ENCODE measurements around the gene HTR6. TPM values are rescaled to one million over a fixed set of nuclear protein-coding genes. Genes with fewer than 3 reads are reported as not detected.

Gene HTR6
- total RNA-seq, 1 experiment from 2014 or later = 0.37 TPM

- Histone ChIP-seq H4K5ac (ENCODE audit: insufficient read length, low read depth, low read length) (no peak overlapping the region), H3T11ph (ENCODE audit: low read length) (no peak overlapping the region), H2AK5ac (ENCODE audit: insufficient read length, low read length) (no peak overlapping the region), H3K23me2 (ENCODE audit: insufficient read length, low read depth, low read length, poor library complexity, severe bottlenecking) (no peaks in the 10 kb centered on the region), H3K9me3 (ENCODE audit: control insufficient read depth, low read depth, low read length) (no peaks in the 10 kb centered on the region), H3K9ac (ENCODE audit: extremely low read depth, insufficient read length, low read length) (no peak overlapping the region), H2BK5ac (ENCODE audit: insufficient read length, low read length) (no peak overlapping the region), H3K79me2 (ENCODE audit: insufficient read depth, low read length) (no peaks in the 10 kb centered on the region), H4K8ac (replicated peaks; ENCODE audit: insufficient read length, low read depth, low read length) (no peak overlapping the region), H3K4ac (ENCODE audit: low read depth, low read length) (no peak overlapping the region), H3K27me3 (ENCODE audit: insufficient read depth, low read length) (peaks cover 18% of the 10 kb centered on the region; the same call in 1 of the 2 replicates), H2BK120ac (ENCODE audit: low read depth, low read length, poor library complexity, severe bottlenecking) (no peak overlapping the region), H3K14ac (ENCODE audit: insufficient read depth, low read length) (no peak overlapping the region), H3K18ac (ENCODE audit: insufficient read length, low read depth, low read length) (no peak overlapping the region), H3K4me2 (ENCODE audit: insufficient read depth, insufficient read length, low read length) (peak overlapping the region; percentile 27), H4K91ac (ENCODE audit: insufficient read length, low read depth, low read length) (no peak overlapping the region), H2BK20ac (ENCODE audit: low read depth, low read length, poor library complexity, severe bottlenecking) (no peak overlapping the region), H3K27ac (ENCODE audit: insufficient read length, low read depth, low read length) (no peak overlapping the region), H2BK15ac (ENCODE audit: low read depth, low read length) (no peak overlapping the region), H4K20me1 (ENCODE audit: control insufficient read depth, insufficient read depth, insufficient read length) (no peaks in the 10 kb centered on the region), H3K56ac (ENCODE audit: insufficient read length, low read depth, low read length) (no peak overlapping the region), H3K79me1 (ENCODE audit: insufficient read depth, low read depth, low read length, poor library complexity, severe bottlenecking) (no peaks in the 10 kb centered on the region), H3K4me1 (ENCODE audit: insufficient read depth, low read length) (no peaks in the 10 kb centered on the region), H2AFZ (ENCODE audit: low read length) (no peak overlapping the region), H2BK12ac (ENCODE audit: insufficient read length, low read depth, low read length) (no peak overlapping the region), H3K23ac (ENCODE audit: insufficient read length, low read depth, low read length) (no peak overlapping the region)
- TF ChIP-seq, protein P1, sequence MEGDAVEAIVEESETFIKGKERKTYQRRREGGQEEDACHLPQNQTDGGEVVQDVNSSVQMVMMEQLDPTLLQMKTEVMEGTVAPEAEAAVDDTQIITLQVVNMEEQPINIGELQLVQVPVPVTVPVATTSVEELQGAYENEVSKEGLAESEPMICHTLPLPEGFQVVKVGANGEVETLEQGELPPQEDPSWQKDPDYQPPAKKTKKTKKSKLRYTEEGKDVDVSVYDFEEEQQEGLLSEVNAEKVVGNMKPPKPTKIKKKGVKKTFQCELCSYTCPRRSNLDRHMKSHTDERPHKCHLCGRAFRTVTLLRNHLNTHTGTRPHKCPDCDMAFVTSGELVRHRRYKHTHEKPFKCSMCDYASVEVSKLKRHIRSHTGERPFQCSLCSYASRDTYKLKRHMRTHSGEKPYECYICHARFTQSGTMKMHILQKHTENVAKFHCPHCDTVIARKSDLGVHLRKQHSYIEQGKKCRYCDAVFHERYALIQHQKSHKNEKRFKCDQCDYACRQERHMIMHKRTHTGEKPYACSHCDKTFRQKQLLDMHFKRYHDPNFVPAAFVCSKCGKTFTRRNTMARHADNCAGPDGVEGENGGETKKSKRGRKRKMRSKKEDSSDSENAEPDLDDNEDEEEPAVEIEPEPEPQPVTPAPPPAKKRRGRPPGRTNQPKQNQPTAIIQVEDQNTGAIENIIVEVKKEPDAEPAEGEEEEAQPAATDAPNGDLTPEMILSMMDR (conservative IDR thresholded peaks at IDR 0.05) = no peak
- no CpG with 5 or more reads among the region's 23 CpGs for WGBS (ENCODE audit: extremely low coverage, insufficient read length, low lambda C conversion rate)
- Mint-ChIP-seq H3K36me3 (ENCODE audit: insufficient read depth in 1 of 3, low read depth in 3 of 3) (peaks cover 0 to 2% (median 0%) of the 10 kb centered on the region in 3 experiments; a peak in 1 of 7 replicates), H3K9me3 (no peaks in the 10 kb centered on the region), H3K4me3 (peak overlapping the region; percentile 60 to 83), H3K27ac (no peak overlapping the region), H3K27me3 (ENCODE audit: low read depth) (peaks cover 87% of the 10 kb centered on the region), H3K4me1 (peaks cover 5 to 10% of the 10 kb centered on the region in 2 experiments; a peak in 3 of 4 replicates)
- DNase-seq = no peak
Measured at GRCh38 chr1:19665186-19665495, 466 bp downstream of the HTR6 start.
